ENCODE data around the gene TBC1D3B. TPM values are rescaled to one million over a fixed set of nuclear protein-coding genes. Genes with fewer than 3 reads are reported as not detected.
A peak's percentile ranks its signal among the peaks of the same experiment; 100 is the strongest.
"Not testable (repeated sequence)": the region's sequence is repeated elsewhere in the genome, so short reads cannot be mapped to it uniquely, and the experiment has no call there.

TBC1D3B gene
- total RNA-seq, 1 donor from 2014 or later, result 7.1 TPM

DNA sequence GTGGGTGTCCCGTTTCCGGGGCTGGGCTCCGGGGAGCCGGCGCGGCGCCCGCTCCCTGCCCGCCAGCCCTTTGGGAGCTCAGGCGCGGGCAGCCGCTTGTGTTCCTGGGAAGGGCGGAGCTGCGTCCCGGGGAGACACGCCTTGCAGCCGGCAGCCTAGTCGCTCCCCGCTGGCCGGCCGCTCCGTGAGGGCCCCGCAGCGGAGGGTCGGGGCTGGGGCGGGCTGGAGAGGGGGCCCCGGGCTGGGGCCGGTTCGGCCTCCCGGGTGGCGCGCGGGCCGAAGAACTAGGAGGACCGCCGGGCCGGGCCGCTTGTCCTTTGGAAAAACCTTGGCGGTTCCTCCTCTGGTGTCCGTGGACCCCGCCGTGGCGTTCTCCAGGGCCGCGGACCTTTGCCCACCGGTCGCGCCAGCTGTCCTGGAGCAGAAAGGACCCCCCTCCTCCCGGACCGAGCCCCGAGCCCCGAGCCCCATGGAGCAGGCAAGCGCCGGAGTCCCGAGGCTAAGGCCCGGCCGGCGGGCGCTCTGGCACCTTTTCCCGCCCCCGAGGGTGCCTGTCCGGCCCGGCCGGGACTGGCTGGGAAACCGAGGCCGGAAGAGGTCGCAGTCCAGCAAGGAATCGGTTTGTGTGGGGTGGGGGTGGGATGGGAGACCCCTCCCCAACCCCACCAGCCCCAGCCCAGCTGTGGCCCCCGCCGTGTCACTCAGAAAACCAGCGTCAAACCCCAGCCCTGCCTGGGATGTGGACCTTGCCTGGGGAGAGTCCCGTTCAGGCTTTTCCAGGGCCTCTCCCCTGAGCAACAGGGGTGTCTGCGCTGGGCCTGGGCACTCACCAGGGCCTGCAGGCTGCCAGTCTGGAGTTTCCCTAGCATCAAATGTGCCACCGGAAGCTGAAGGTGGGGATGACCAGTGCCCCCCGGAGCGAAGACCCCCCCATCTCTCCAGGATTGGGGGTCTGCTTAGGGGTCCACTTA, 6.8 kb upstream of the TBC1D3B start:
- H3K4me1 Mint-ChIP-seq (ENCODE audit: low read depth), result peaks cover 8% of the 10 kb centered on the region
- peaks cover 43% of the 10 kb centered on the region for H3K27me3 Mint-ChIP-seq (ENCODE audit: insufficient read depth)
- intact Hi-C loops (cut with micrococcal nuclease), result no loop called here
- H3K36me3 Mint-ChIP-seq (ENCODE audit: low read depth), result no peaks in the 10 kb centered on the region
- no peak for DNase-seq (ENCODE audit: low spot score)
- H3K27ac Mint-ChIP-seq, result no peak overlapping the region
- H3K4me3 Mint-ChIP-seq, result no peak overlapping the region
- H3K9me3 Mint-ChIP-seq, result no peaks in the 10 kb centered on the region

GRCh38 chr17:36182176-36183000, 6.0 kb upstream of the TBC1D3B start:
- Mint-ChIP-seq H3K4me3 (no peak overlapping the region), H3K27me3 (ENCODE audit: insufficient read depth) (peaks cover 38% of the 10 kb centered on the region), H3K36me3 (ENCODE audit: low read depth) (no peaks in the 10 kb centered on the region), H3K4me1 (ENCODE audit: low read depth) (no peaks in the 10 kb centered on the region), H3K27ac (no peak overlapping the region), H3K9me3 (no peaks in the 10 kb centered on the region)
- DNase-seq (ENCODE audit: low spot score), result no peak
- intact Hi-C loops (cut with micrococcal nuclease), result no loop called here

GRCh38 chr17:36181446-36182175, 5.2 kb upstream of the TBC1D3B start:
- H3K27me3 Mint-ChIP-seq (ENCODE audit: insufficient read depth), result peaks cover 34% of the 10 kb centered on the region
- H3K4me1 Mint-ChIP-seq (ENCODE audit: low read depth); H3K9me3 Mint-ChIP-seq; intact Hi-C loops (cut with micrococcal nuclease); H3K4me3 Mint-ChIP-seq; DNase-seq (ENCODE audit: low spot score); H3K36me3 Mint-ChIP-seq (ENCODE audit: low read depth); H3K27ac Mint-ChIP-seq: not testable (repeated sequence)

GRCh38 chr17:36168836-36169235, 7.6 kb downstream of the TBC1D3B start:
- H3K36me3 Mint-ChIP-seq (ENCODE audit: low read depth); H3K27me3 Mint-ChIP-seq (ENCODE audit: insufficient read depth); intact Hi-C loops (cut with micrococcal nuclease); DNase-seq (ENCODE audit: low spot score); H3K4me1 Mint-ChIP-seq (ENCODE audit: low read depth); H3K4me3 Mint-ChIP-seq; H3K27ac Mint-ChIP-seq; H3K9me3 Mint-ChIP-seq: not testable (repeated sequence)

GRCh38 chr17:36153895-36154610, 22.4 kb downstream of the TBC1D3B start:
- Mint-ChIP-seq H3K4me3 (no peak overlapping the region), H3K27ac (no peak overlapping the region), H3K36me3 (ENCODE audit: low read depth) (no peaks in the 10 kb centered on the region), H3K4me1 (ENCODE audit: low read depth) (peaks cover 11% of the 10 kb centered on the region), H3K9me3 (no peaks in the 10 kb centered on the region), H3K27me3 (ENCODE audit: insufficient read depth) (peaks cover 17% of the 10 kb centered on the region)
- no peak for DNase-seq (ENCODE audit: low spot score)
- intact Hi-C loops (cut with micrococcal nuclease), result no loop called here

- no peak for DNase-seq (ENCODE audit: low spot score)
- Mint-ChIP-seq H3K4me3 (no peak overlapping the region), H3K9me3 (no peaks in the 10 kb centered on the region), H3K36me3 (ENCODE audit: low read depth) (no peaks in the 10 kb centered on the region), H3K27ac (no peak overlapping the region), H3K27me3 (ENCODE audit: insufficient read depth) (peaks cover 20% of the 10 kb centered on the region), H3K4me1 (ENCODE audit: low read depth) (peaks cover 11% of the 10 kb centered on the region)
- intact Hi-C loops (cut with micrococcal nuclease), result no loop called here
These were observed 23.8 kb downstream of the TBC1D3B start for GRCh38 chr17:36152639-36153120.

DNA sequence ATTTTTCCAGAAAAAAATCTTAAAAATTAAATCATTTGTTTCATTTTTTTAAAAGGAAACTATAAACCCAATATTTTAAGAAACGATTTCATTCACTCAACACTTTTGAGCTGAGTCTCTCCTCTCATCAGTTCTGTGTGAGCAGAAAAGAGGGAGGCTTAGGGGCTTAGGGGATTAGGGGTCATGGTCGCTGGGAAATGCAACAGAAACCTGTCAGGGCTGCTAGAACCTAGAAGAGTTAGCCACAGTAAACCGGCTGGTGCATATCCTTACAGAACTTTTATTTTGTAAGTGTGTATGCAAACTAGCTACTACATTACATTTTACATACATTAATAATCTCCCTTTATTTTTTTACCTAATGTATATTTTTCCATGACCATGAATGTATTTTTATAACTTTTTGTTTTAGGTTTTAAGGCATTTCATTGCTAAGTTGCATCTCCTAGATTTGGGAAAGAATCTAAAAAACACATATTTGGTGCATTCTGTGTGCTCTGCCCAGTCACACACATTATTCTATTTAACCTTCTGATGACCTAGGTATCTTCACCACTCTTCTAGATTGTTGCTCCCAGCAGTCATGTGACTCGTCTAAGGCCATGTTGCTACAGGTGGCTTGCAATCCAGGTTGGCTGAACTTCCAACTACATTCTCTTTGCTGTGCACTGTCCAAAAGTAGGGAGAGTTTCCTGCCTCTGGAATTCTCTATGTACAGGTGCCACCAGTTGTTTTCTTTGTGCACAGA, 24.4 kb downstream of the TBC1D3B start:
- H3K27me3 Mint-ChIP-seq (ENCODE audit: insufficient read depth), result peaks cover 19% of the 10 kb centered on the region
- intact Hi-C loops (cut with micrococcal nuclease), result no loop called here
- peaks cover 11% of the 10 kb centered on the region for H3K4me1 Mint-ChIP-seq (ENCODE audit: low read depth)
- DNase-seq (ENCODE audit: low spot score), result no peak
- H3K9me3 Mint-ChIP-seq, result no peaks in the 10 kb centered on the region
- H3K4me3 Mint-ChIP-seq, result no peak overlapping the region
- no peak overlapping the region for H3K27ac Mint-ChIP-seq
- H3K36me3 Mint-ChIP-seq (ENCODE audit: low read depth), result no peaks in the 10 kb centered on the region

- H3K27ac Mint-ChIP-seq, result no peak overlapping the region
- intact Hi-C loops (cut with micrococcal nuclease), result loop anchor here (1.0 kb wide), 4 partner anchors 77 to 300 kb away; no protein-coding TSS in a partner anchor
- no peak for DNase-seq (ENCODE audit: low spot score)
- H3K36me3 Mint-ChIP-seq (ENCODE audit: low read depth), result no peaks in the 10 kb centered on the region
- H3K9me3 Mint-ChIP-seq, result no peaks in the 10 kb centered on the region
- H3K4me3 Mint-ChIP-seq, result no peak overlapping the region
- peaks cover 11% of the 10 kb centered on the region for H3K27me3 Mint-ChIP-seq (ENCODE audit: insufficient read depth)
- H3K4me1 Mint-ChIP-seq (ENCODE audit: low read depth), result peaks cover 10% of the 10 kb centered on the region
These were observed 27.1 kb downstream of the TBC1D3B start for GRCh38 chr17:36149296-36149820.

DNA sequence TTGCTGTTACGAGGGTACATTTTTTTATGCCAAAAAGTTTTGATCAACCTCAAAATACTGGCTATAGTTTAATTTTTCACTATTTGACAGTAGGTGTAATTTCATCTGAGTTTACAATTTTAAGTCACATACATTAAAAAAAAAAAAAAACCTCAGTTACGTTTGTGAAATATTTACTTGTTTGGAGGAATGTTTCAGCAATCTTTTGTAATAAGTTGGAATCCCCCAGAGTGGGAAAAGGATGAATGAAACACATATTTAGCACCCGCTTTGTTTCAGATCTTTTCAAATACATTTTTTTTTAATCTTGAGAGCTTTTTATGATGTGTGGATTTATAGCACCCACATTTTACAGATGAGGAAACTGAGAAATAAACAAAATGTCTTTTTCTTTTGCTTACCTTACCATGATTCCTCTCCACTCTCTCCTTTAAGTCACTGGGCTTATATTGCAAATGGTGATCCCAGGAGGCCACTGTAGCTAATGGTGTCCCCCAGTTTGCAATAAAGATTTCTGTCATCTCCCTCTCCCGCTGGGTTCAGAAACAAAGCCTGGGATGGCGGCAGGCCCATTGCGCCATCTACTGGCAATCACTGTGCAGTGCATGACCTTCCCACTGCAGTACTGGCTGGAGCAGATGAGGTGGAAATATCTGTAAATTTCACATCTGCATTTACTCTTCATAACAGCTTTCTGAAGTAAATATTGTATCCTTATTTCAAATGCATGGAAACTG, 27.7 kb downstream of the TBC1D3B start:
- H3K4me1 Mint-ChIP-seq (ENCODE audit: low read depth), result peaks cover 4% of the 10 kb centered on the region
- H3K4me3 Mint-ChIP-seq, result no peak overlapping the region
- H3K36me3 Mint-ChIP-seq (ENCODE audit: low read depth), result no peaks in the 10 kb centered on the region
- peaks cover 11% of the 10 kb centered on the region for H3K27me3 Mint-ChIP-seq (ENCODE audit: insufficient read depth)
- peak; percentile 48 for DNase-seq (ENCODE audit: low spot score)
- no peaks in the 10 kb centered on the region for H3K9me3 Mint-ChIP-seq
- intact Hi-C loops (cut with micrococcal nuclease), result loop anchor here (1.0 kb wide), 4 partner anchors 76 to 299 kb away; no protein-coding TSS in a partner anchor
- no peak overlapping the region for H3K27ac Mint-ChIP-seq

- DNase-seq (ENCODE audit: low spot score), result no peak
- no peaks in the 10 kb centered on the region for H3K9me3 Mint-ChIP-seq
- H3K4me1 Mint-ChIP-seq (ENCODE audit: low read depth), result no peaks in the 10 kb centered on the region
- H3K4me3 Mint-ChIP-seq, result no peak overlapping the region
- intact Hi-C loops (cut with micrococcal nuclease), result no loop called here
- no peaks in the 10 kb centered on the region for H3K36me3 Mint-ChIP-seq (ENCODE audit: low read depth)
- H3K27me3 Mint-ChIP-seq (ENCODE audit: insufficient read depth), result peaks cover 9% of the 10 kb centered on the region
- no peak overlapping the region for H3K27ac Mint-ChIP-seq
These were observed 28.8 kb downstream of the TBC1D3B start for GRCh38 chr17:36147601-36148000.

All from activated T-helper 1 cell treated with anti-CD3 and anti-CD28 coated beads, Interleukin-12 subunit alpha, Interleukin-12 subunit beta, Interleukin-2, Interleukin-4 antibody, amounts not matched to agents 30 ng/mL and 10 ng/mL and 1 ng/mL, durations not matched to agents 14 hours and 24 hours and 36 hours (primary cell).